Measurements from ENCODE around the gene UBE2U.

DNA sequence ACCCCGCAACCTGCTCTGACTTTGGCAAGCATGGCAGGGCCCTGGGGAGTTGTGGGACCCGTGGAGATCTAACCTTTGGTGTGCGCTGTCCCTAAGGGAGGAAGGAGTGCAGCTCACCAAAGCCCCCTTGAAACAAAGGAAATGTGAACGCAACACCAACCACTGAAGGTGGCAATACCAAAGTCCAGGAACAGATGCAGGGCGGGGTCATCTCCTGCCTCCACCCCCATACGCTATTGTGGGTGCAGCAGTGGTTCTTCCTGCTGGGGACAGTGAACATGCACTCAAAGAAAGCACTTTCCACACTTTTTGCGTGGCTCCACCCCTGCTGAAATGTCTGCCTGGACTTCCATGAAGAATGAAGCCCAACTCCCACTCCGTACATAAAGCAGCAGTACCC, 93.0 kb downstream of the UBE2U start:
- TF ChIP-seq, protein P1, sequence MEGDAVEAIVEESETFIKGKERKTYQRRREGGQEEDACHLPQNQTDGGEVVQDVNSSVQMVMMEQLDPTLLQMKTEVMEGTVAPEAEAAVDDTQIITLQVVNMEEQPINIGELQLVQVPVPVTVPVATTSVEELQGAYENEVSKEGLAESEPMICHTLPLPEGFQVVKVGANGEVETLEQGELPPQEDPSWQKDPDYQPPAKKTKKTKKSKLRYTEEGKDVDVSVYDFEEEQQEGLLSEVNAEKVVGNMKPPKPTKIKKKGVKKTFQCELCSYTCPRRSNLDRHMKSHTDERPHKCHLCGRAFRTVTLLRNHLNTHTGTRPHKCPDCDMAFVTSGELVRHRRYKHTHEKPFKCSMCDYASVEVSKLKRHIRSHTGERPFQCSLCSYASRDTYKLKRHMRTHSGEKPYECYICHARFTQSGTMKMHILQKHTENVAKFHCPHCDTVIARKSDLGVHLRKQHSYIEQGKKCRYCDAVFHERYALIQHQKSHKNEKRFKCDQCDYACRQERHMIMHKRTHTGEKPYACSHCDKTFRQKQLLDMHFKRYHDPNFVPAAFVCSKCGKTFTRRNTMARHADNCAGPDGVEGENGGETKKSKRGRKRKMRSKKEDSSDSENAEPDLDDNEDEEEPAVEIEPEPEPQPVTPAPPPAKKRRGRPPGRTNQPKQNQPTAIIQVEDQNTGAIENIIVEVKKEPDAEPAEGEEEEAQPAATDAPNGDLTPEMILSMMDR (IDR thresholded peaks at IDR 0.05; ENCODE audit: low read depth, low read length, poor library complexity, severe bottlenecking) = no peak
- TF ChIP-seq EZH2phosphoT487 (IDR thresholded peaks at IDR 0.05; ENCODE audit: borderline replicate concordance, low read length) = no peak
